Stimulated activated CD4-positive, alpha-beta T cell treated with anti-CD3 and anti-CD28 coated beads, TNF-alpha, amount 100 ng/mL, for 24 hours (primary cell): ENCODE measurements around the gene CTIF.
A peak's percentile ranks its signal among the peaks of the same experiment; 100 is the strongest.

Experiments
- DNase-seq, 3 experiments: peaks; one replicate each; pipeline ENCODE4 v3.0.0-alpha.2; 2020; ENCODE audit warnings: low read depth in 3 of 3

CTIF gene

DNA sequence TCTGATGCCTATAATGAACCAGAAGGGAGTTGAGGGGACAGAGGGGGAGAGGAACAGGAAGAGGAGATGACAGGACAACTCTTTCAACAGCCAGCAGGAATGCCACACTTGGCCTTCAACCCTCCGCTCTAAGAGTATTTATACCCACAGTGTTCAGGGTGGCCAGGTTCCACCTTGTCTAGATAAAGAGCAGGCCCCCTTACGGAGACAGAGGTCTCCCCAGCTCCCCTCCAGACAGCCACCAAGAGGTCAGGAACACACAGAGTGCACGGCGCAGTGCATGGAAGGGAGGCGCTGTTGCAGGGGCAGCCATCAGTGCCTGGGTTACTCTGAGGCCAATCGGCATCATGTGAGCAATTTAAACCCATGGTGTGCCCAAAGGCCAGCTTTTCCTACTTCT lies 235.0 kb downstream of the CTIF start:
- no peak for DNase-seq

DNA sequence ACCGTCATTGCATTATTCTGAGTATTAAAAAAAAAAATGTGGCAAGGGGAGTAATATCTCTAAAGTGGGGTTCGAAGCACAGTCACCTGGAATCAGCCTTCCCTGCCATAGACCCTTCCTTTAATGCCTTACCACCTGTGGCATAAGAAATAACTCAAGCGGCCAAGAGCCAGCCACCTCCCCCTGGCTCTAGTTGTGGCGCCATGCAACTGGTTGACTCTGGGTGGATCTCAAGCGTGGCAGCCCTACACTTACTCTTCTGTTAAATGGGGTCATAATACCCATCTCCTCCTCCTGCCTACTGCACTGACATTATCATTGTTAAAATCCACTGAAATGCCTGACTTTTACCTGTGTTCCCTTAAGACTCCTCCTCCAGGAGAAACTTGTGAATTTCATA lies 236.1 kb downstream of the CTIF start:
- DNase-seq = no peak

- DNase-seq = no peak
Measured at GRCh38 chr18:48775372-48776155, 236.7 kb downstream of the CTIF start.

DNA sequence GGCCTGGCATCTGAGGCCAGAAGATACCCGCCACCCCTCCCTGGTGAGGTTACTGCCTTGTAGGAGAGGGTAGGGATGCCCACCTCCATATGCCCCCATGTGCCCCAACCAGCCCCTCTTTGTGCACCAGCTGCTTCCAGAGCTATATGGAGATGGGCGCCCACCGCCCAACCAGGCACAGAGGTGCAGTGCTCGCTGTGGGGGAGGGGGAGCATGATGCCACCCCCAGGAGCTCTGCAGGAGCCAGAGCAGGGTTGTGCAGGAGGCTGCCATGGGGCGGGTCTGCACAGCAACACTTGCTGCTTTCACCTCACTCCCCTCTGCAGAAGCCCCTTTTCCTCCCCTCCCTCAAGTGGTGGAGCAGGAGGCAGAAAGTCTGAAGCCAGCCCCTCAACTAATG lies 237.3 kb downstream of the CTIF start:
- no peak for DNase-seq

DNA sequence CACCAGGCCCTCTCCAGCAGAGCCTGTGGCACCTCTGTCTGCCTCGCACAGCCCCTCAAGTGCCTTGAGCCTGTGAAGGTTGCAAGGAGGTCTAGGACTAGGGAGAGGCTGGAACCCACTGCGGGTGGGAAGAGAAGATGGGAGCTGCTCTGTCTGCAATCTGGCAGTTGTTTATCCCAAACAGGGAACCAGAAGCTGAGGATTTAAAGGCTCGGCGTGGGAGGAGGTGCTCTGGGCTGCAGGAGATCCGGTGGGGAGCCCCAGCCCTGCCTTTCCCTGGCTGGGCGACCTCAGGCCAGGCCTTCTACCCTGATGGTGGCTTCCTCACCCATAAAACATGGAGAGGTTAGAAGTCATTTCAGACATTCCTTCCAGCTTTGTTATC lies 237.8 kb downstream of the CTIF start:
- DNase-seq = no peak

GRCh38 chr18:48777026-48777743 lies 238.4 kb downstream of the CTIF start:
- peak; percentile 21 to 66 (median 47) for DNase-seq

DNA sequence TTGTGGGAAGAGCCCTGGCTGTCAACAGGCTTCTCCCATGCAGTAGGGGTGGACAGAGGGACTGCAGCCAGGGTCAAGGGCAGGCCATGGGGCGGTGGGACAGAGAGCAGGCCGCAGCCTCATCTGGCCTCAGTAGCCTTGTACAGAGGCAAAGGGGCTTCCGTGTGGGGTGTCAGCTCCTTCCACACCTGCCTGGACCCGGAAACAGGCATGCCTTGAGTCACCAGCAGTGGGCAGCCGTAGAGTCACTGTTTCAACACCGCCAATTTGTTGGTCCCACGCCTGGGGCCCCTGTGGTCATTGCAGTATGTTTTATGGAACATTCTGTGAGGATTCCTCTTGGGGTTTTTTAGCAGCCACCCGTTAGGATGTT lies 238.9 kb downstream of the CTIF start:
- no peak for DNase-seq

GRCh38 chr18:48778344-48779011 lies 239.6 kb downstream of the CTIF start:
- DNase-seq = no peak

DNA sequence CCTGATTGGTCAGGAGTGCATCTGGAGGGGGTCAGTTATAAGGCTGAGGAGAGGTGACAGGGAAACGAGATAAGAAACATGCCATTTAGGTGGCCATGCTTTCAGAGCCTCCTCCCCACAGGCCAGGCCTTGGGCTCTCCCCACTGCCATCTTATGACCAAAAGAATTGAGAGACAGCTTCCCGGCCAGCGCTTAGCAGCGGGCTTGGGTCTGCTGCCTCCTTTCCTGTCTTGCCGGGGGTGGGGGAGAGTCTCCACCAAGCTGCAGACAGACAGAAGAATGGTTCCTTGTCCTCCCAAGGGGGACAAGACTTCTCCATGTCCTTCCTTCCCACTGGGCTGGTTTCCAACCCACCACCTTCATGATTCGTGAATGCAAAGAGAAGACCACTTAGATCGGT lies 240.6 kb downstream of the CTIF start:
- no peak for DNase-seq

- DNase-seq = no peak
Measured at GRCh38 chr18:48780201-48780912, 241.5 kb downstream of the CTIF start.

DNA sequence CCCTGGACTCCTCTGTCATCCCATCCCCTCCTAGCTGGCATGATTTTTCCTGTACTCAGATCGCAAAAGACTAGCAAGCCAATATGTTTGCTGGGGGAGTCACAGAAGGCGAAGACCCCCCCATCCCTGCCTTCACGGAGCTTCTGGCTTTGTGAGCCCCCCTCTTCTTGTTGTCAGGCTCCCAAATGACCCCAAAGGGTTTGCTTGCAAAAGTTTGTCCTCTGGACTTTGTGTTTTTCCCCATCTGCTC lies 242.0 kb downstream of the CTIF start:
- DNase-seq = no peak

DNA sequence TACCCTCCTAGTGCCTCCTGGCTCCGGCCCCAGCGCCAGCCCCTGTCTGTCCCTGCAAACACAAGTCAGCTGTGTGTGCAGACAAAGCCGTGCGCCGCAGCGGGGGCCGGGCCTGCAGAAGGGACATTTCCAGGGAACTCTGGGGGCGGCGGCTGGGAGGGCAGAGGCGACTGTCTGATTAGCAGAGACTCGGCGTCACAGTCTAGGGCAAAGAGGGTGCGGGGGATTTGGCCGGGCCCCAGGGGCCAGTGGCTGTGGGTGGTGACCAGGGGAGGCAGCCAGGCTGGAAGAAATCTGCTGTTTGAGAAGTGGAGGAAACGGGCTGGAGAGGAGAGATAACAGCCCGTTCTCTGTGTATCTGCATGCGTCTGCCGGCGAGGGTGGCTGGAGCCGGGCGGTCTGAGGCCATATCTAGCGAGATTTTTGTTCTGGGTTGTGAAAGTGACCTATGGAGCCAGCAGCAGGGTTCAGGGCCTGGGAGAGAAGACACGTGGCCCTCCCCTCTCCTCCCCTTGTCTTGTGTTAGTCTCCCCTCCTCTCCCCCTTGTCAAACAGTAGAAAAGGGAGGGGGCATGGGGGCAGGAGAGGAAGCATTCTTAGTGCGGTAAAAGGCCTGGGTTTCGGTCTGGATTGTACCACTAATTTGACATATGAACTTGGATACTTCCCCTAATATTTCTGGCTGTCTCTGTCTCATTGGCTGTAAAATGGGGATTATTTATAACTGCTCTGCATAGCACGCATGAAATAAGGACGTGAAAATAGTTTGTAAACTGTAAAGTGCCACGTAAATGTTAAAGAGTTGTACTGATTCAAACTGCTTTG lies 242.5 kb downstream of the CTIF start:
- DNase-seq = no peak

GRCh38 chr18:48781988-48782363 lies 243.1 kb downstream of the CTIF start:
- DNase-seq = no peak

GRCh38 chr18:48782381-48782861 lies 243.6 kb downstream of the CTIF start:
- no peak for DNase-seq

DNA sequence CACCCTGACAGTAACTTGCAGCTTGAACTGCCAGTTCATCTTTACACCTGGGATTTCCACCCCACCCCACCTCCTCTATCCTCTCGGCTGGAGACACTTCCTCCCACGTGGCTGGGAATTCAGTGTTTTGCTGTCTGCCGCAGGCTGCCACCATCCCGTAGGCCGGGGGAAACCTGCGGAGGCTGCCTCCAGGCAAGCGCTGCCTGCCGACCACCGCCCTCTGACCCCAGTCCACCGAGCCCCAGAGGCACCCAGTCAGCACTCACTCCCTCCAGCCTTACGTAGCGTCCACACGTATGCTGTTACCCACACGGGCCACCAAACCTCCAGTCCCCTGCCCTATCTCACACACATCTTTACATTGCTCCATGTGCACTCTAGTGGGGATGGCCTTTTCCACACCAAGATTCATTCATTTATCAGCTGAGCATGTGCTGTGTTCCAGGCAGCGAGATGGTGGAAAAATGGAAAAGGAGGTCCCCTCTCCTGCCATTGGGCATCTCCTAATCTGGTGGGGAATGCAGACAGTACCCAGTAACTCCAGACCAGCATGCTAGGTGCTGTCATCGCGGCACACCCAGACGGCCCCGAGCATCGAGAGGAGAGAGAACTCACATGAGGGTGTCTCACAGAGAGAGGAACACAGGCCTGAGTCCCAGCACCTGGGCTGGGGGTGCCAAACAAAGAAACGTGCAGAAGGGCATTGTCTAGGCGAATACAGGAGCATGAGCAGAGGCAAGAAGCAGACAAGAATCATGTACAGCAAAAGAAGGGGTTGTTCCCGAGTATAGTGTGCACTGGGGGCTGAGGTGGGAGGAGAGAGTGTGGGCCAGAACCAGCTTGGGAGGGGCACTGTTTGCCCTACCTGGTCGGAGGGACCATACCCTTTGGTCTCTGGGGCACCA lies 245.0 kb downstream of the CTIF start:
- DNase-seq = no peak

DNA sequence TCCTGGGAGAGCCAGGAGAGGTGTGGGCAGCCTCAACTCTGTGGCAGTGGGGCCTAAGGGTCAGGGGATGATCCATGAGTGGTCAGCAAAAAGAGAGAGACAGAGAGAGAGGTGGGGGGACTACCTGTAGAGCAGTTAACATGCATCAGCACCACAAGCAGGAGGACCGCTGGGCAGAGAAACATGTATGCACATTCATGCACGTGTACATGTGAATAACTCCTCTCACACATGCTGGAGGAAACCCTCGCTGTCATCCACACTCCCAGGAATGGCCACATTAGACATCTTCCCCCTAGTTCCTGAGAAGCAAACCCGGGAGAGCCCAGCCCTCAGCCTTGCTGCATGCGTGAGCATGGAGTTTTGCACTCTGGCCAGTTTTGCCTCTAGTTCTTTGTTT lies 245.8 kb downstream of the CTIF start:
- no peak for DNase-seq

- DNase-seq = peak in 1 of 3 experiments; percentile 34
Measured at GRCh38 chr18:48785091-48785614, 246.3 kb downstream of the CTIF start.

GRCh38 chr18:48785736-48786454 lies 247.1 kb downstream of the CTIF start:
- DNase-seq = no peak

GRCh38 chr18:48786455-48787202 lies 247.8 kb downstream of the CTIF start:
- DNase-seq = no peak
